ENCODE measurements around the gene TMEM200B. TPM values are rescaled to one million over a fixed set of nuclear protein-coding genes. Genes with fewer than 3 reads are reported as not detected.

Gene TMEM200B
- total RNA-seq (2013; cell fraction: nucleolus; rRNA removed) = not detected in 2 replicates
- total RNA-seq (2014; rRNA removed) = not detected in 2 replicates
- not detected in 2 replicates for total RNA-seq (2014; rRNA removed; fragmentation: Illumina TruSeq; extraction: Trizol)
- 0.08 TPM in 1 of 2 replicates, not detected in the other for total RNA-seq (2021)
- not detected for polyA plus RNA-seq (2011; ENCODE audit: low read depth)
- polyA plus RNA-seq (2011; rRNA removed) = 0.03 TPM in 2 replicates
- not detected in 2 replicates for polyA plus RNA-seq (2011; cell fraction: cytosol; rRNA removed)
- polyA plus RNA-seq (2011; cell fraction: nucleus; rRNA removed) = 0.09 and 0.12 TPM in 2 replicates
- 0.26 TPM in 1 of 2 replicates, not detected in the other for polyA plus RNA-seq (2012)
- not detected in 2 replicates for polyA plus RNA-seq (2014; fragmentation: Illumina TruSeq; extraction: Trizol)
- polyA plus RNA-seq (2014; fragmentation: Nextera tagmentation; extraction: Ambion mirVana) = 1 to 10 TPM in 1 of 2 experiments, under 1 TPM in 1; 0.31 to 1.4 TPM
- polyA plus RNA-seq (2014; rRNA removed) = 0.04 TPM in 1 of 2 replicates, not detected in the other
- under 1 TPM; 0.06 to 0.25 TPM for polyA plus RNA-seq (2016; fragmentation: Nextera tagmentation; extraction: Ambion mirVana)
- polyA minus RNA-seq (2011; rRNA and poly(A)+ RNA removed) = not detected in 2 replicates
- polyA minus RNA-seq (2011; cell fraction: cytosol; rRNA and poly(A)+ RNA removed) = not detected in 2 replicates
- polyA minus RNA-seq (2011; cell fraction: nucleus; rRNA and poly(A)+ RNA removed) = not detected in 2 replicates
- not detected for Bru-seq, nascent RNA
- BruChase-seq, experiment 1, labeled RNA remaining after a 6-hour chase = not detected
- BruChase-seq, experiment 2, labeled RNA remaining after a 2-hour chase = not detected
- long read RNA-seq, experiment 1 = 0 reads
- long read RNA-seq, experiment 2 = 0 reads

GRCh38 chr1:29123887-29124365 is at the start of gene TMEM200B:
Gene TMEM200B, minus strand, starts transcription at chr1:29123903. Its CDS starts 2,075 bp downstream, at chr1:29121828.
- Histone ChIP-seq H3K9me3 (replicated peaks; ENCODE audit: control insufficient read depth, insufficient read depth, low read length) (no peaks in the 10 kb centered on the region), H3K27ac (ENCODE audit: control insufficient read depth, insufficient read depth) (no peak within 1 kb of the TSS), H3K9ac (ENCODE audit: control insufficient read depth, insufficient read depth, low read length) (no peak within 1 kb of the TSS), H3K36me3 (ENCODE audit: control insufficient read depth in 2 of 2, insufficient read depth in 2 of 2, low read length in 1 of 2) (no peaks in the 10 kb centered on the region), H3K4me1 (ENCODE audit: control insufficient read depth, insufficient read depth, low read length) (no peaks in the 10 kb centered on the region), H3K4me2 (ENCODE audit: control insufficient read depth, insufficient read depth) (peak within 1 kb of the TSS; percentile 86), H4K20me1 (ENCODE audit: control insufficient read depth, insufficient read depth) (no peaks in the 10 kb centered on the region; the same call in 1 of the 2 replicates), H3K79me2 (ENCODE audit: control insufficient read depth, insufficient read depth, low read length) (no peaks in the 10 kb centered on the region), H2AFZ (ENCODE audit: control insufficient read depth, low read depth, low read length) (no peak within 1 kb of the TSS; the same call in 1 of the 2 replicates), H3K4me3 (peak within 1 kb of the TSS; percentile 53), H3K27me3 (replicated peaks in 1 of 2; ENCODE audit: control insufficient read depth in 2 of 2, insufficient read depth in 2 of 2, low read length in 1 of 2) (peaks cover 6 to 16% of the 10 kb centered on the region in 2 experiments; a peak in 3 of 4 replicates)
- intact Hi-C loops (cut with micrococcal nuclease; ENCODE audit: unreplicated experiment) (loop anchor here (5.0 kb wide), 1 partner anchor 78 kb away; no protein-coding TSS in a partner anchor), in situ Hi-C loops (cut with MboI) (no loop called here)
- CTCF ChIA-PET = interaction anchor here (1.3 kb wide), 1 partner anchor 79 kb away, joined by 3 read pairs; no protein-coding TSS in a partner anchor
- POLR2A ChIA-PET = interaction anchor here (1.0 kb wide), 1 partner anchor 32 kb away, joined by 4 read pairs; no protein-coding TSS in a partner anchor
- SMC1A ChIA-PET (ENCODE audit: uncharacterized antibody, unreplicated experiment) = interaction anchor here (0.7 to 0.8 kb wide), 2 partner anchors 90 to 313 kb away, joined by 3 read pairs; no protein-coding TSS in a partner anchor
- no peak for FAIRE-seq
- no peak for DNase-seq (ENCODE audit: low read depth, low spot score)
- WGBS (ENCODE audit: insufficient coverage, insufficient replicate concordance, low lambda C conversion rate, missing lambda C conversion rate) = 8% methylated on average over 24 of the region's 46 CpGs
- RAD21 ChIA-PET (ENCODE audit: unreplicated experiment) = interaction anchor here (0.6 kb wide), 1 partner anchor 89 kb away, joined by 3 read pairs; no protein-coding TSS in a partner anchor
- TF ChIP-seq TCF3 (IDR thresholded peaks at IDR 0.05; ENCODE audit: borderline replicate concordance, insufficient read depth, low read depth, low read length) (no peak), ATF2 (IDR thresholded peaks at IDR 0.05; ENCODE audit: low read length) (no peak), SKIL (IDR thresholded peaks at IDR 0.05; ENCODE audit: low read depth, poor library complexity, severe bottlenecking) (no peak), IKZF1 (conservative IDR thresholded peaks at IDR 0.05) (no peak), SUZ12 (IDR thresholded peaks at IDR 0.05; ENCODE audit: unreplicated experiment) (peak; percentile 35), KDM1A (IDR thresholded peaks at IDR 0.05; ENCODE audit: borderline replicate concordance) (no peak), STAT3 (IDR thresholded peaks at IDR 0.05; ENCODE audit: low read depth, low read length) (no peak), LARP7 (IDR thresholded peaks at IDR 0.05) (no peak), USF1 (IDR thresholded peaks at IDR 0.05; ENCODE audit: borderline replicate concordance, extremely low read length, insufficient read depth, low read depth, low read length) (no peak), EZH2 (IDR thresholded peaks at IDR 0.05; ENCODE audit: borderline replicate concordance, control insufficient read depth, low read depth, low read length) (0 out of 2 replicates have a peak, but pooled peaks have one; percentile 2), TBL1XR1 (IDR thresholded peaks at IDR 0.05; ENCODE audit: low read depth, low read length) (no peak)
- ATAC-seq = peak; percentile 11; the same call in 2 of the 3 replicates
- BruUV-seq (replicated peaks) = no TSS peak
